ENCODE results near the gene MCM3AP. TPM values are rescaled to one million over a fixed set of nuclear protein-coding genes. Genes with fewer than 3 reads are reported as not detected.

The MCM3AP gene
- total RNA-seq, 2 donors from 2014 or later: 60.2 to 62.4 TPM

Other genes starting within 250 kb of the MCM3AP start
- gene COL6A2, start 187.5 kb downstream of the MCM3AP start, total RNA-seq: 1,000 to 10,000 TPM; 1,504 to 1,642 TPM
- gene FTCD, start 130.0 kb downstream of the MCM3AP start, total RNA-seq: 1 to 10 TPM in 1 of 2 donors, under 1 TPM in 1; 0.29 to 1.2 TPM
- gene SPATC1L, start 101.2 kb downstream of the MCM3AP start, total RNA-seq: 10 to 100 TPM in 1 of 2 donors, 1 to 10 TPM in 1; 8.4 to 10.9 TPM
- 10 to 100 TPM; 42.5 to 65.0 TPM for gene LSS, start 56.8 kb downstream of the MCM3AP start, total RNA-seq
- gene YBEY, start 731 bp upstream of the MCM3AP start, total RNA-seq: 1 to 10 TPM; 8.4 to 9.3 TPM
- 1 to 10 TPM in 1 of 2 donors, under 1 TPM in 1; 0.57 to 1.3 TPM for gene C21orf58, start 38.3 kb upstream of the MCM3AP start, total RNA-seq
- gene PCNT, start 38.5 kb upstream of the MCM3AP start, total RNA-seq: 10 to 100 TPM; 24.0 to 30.5 TPM
- gene DIP2A, start 173.3 kb upstream of the MCM3AP start, total RNA-seq: 10 to 100 TPM; 24.3 to 26.4 TPM

Measured in posterior vena cava (tissue), 2 donors.